H9 (cell line): ENCODE results near the gene ADAMTS13. TPM values are rescaled to one million over a fixed set of nuclear protein-coding genes. Genes with fewer than 3 reads are reported as not detected.

Experiments used
- DNase-seq: peaks from one replicate; pipeline ENCODE4 v3.0.0-alpha.2; 2017
- H2AFZ ChIP-seq: one replicate; pipeline ENCODE4 v1.6.1; 2013; ENCODE audit warnings: mild to moderate bottlenecking, low read length, control low read depth, moderate library complexity
- H2AK5ac ChIP-seq: 2 replicates; pipeline ENCODE4 v1.6.1; 2013; ENCODE audit warnings: low read length, control low read depth, mixed read lengths; ENCODE audit not compliant: insufficient read length
- H2BK120ac ChIP-seq: one replicate; pipeline ENCODE4 v1.6.1; 2013; ENCODE audit warnings: low read depth, mild to moderate bottlenecking, low read length, control low read depth, inconsistent platforms; ENCODE audit not compliant: poor library complexity, severe bottlenecking
- H2BK12ac ChIP-seq: 2 replicates; pipeline ENCODE4 v1.6.1; 2013; ENCODE audit warnings: low read length, control low read depth, mixed read lengths, low read depth; ENCODE audit not compliant: insufficient read length
- H2BK15ac ChIP-seq: 2 replicates; pipeline ENCODE4 v1.6.1; 2013; ENCODE audit warnings: low read depth, low read length, control low read depth
- H2BK20ac ChIP-seq: one replicate; pipeline ENCODE4 v1.6.1; 2013; ENCODE audit warnings: low read depth, mild to moderate bottlenecking, low read length, control low read depth, inconsistent platforms; ENCODE audit not compliant: poor library complexity, severe bottlenecking
- H2BK5ac ChIP-seq: 2 replicates; pipeline ENCODE4 v1.6.1; 2013; ENCODE audit warnings: low read length, control low read depth, mixed read lengths; ENCODE audit not compliant: insufficient read length
- H3K14ac ChIP-seq: 2 replicates; pipeline ENCODE4 v1.6.1; 2013; ENCODE audit warnings: low read length, control low read depth; ENCODE audit not compliant: insufficient read depth
- H3K18ac ChIP-seq: 2 replicates; pipeline ENCODE4 v1.6.1; 2013; ENCODE audit warnings: low read depth, mild to moderate bottlenecking, mixed read lengths, low read length, control low read depth; ENCODE audit not compliant: insufficient read length
- H3K23ac ChIP-seq: 2 replicates; pipeline ENCODE4 v1.6.1; 2013; ENCODE audit warnings: low read length, control low read depth, mixed read lengths, low read depth; ENCODE audit not compliant: insufficient read length
- H3K23me2 ChIP-seq: 2 replicates; pipeline ENCODE4 v1.6.1; 2013; ENCODE audit warnings: low read depth, mild to moderate bottlenecking, mixed read lengths, low read length, control low read depth; ENCODE audit not compliant: insufficient read length, poor library complexity, severe bottlenecking
- H3K27ac ChIP-seq: 2 replicates; pipeline ENCODE4 v1.5.1; 2013; ENCODE audit warnings: low read length, control low read depth, mixed read lengths, low read depth; ENCODE audit not compliant: insufficient read length
- H3K27me3 ChIP-seq: 2 replicates; pipeline ENCODE4 v1.6.1; 2013; ENCODE audit warnings: low read length, control low read depth, inconsistent platforms; ENCODE audit not compliant: insufficient read depth
- H3K4ac ChIP-seq: 2 replicates; pipeline ENCODE4 v1.6.1; 2013; ENCODE audit warnings: low read depth, mild to moderate bottlenecking, control low read depth, inconsistent platforms, low read length, moderate library complexity
- H3K4me1 ChIP-seq: 2 replicates; pipeline ENCODE4 v1.6.1; 2013; ENCODE audit warnings: low read length, control low read depth, inconsistent platforms; ENCODE audit not compliant: insufficient read depth
- H3K4me2 ChIP-seq: 2 replicates; pipeline ENCODE4 v1.6.1; 2013; ENCODE audit warnings: low read length, control low read depth, mixed read lengths; ENCODE audit not compliant: insufficient read length, insufficient read depth
- H3K56ac ChIP-seq: 2 replicates; pipeline ENCODE4 v1.6.1; 2013; ENCODE audit warnings: low read depth, mild to moderate bottlenecking, mixed read lengths, low read length, control low read depth; ENCODE audit not compliant: insufficient read length
- H3K79me1 ChIP-seq: 2 replicates; pipeline ENCODE4 v1.6.1; 2013; ENCODE audit warnings: low read depth, mild to moderate bottlenecking, moderate library complexity, low read length, control low read depth, inconsistent platforms; ENCODE audit not compliant: insufficient read depth, poor library complexity, severe bottlenecking
- H3K79me2 ChIP-seq: 2 replicates; pipeline ENCODE4 v1.6.1; 2013; ENCODE audit warnings: low read length, control low read depth, inconsistent platforms; ENCODE audit not compliant: insufficient read depth
- H3K9ac ChIP-seq: 2 replicates; pipeline ENCODE4 v1.6.1; 2013; ENCODE audit warnings: low read length, control low read depth, mixed read lengths; ENCODE audit not compliant: insufficient read length; ENCODE audit errors: extremely low read depth
- H3K9me3 ChIP-seq: one replicate; pipeline ENCODE4 v1.6.1; 2013; ENCODE audit warnings: low read depth, low read length, inconsistent platforms; ENCODE audit not compliant: control insufficient read depth
- H3T11ph ChIP-seq: one replicate; pipeline ENCODE4 v1.6.1; 2013; ENCODE audit warnings: mild to moderate bottlenecking, low read length, control low read depth, inconsistent platforms
- H4K20me1 ChIP-seq: one replicate; pipeline ENCODE4 v1.6.1; 2013; ENCODE audit not compliant: control insufficient read depth, insufficient read length, insufficient read depth
- H4K5ac ChIP-seq: 2 replicates; pipeline ENCODE4 v1.6.1; 2013; ENCODE audit warnings: low read depth, mild to moderate bottlenecking, mixed read lengths, low read length, control low read depth; ENCODE audit not compliant: insufficient read length
- H4K8ac ChIP-seq: replicated peaks from 2 replicates; pipeline ENCODE4 v1.6.1; 2013; ENCODE audit warnings: low read length, control low read depth, mixed read lengths, low read depth; ENCODE audit not compliant: insufficient read length
- H4K91ac ChIP-seq: 2 replicates; pipeline ENCODE4 v1.6.1; 2013; ENCODE audit warnings: low read depth, mild to moderate bottlenecking, moderate library complexity, mixed read lengths, low read length, control low read depth; ENCODE audit not compliant: insufficient read length
- H3K27ac Mint-ChIP-seq, 3 experiments: 2 replicates in 2 of 3; 3 replicates in 1 of 3; pipeline ENCODE4 v1.8.0; 2020 to 2021; ENCODE audit warnings: mixed read lengths in 3 of 3, mild to moderate bottlenecking in 1 of 3, moderate library complexity in 1 of 3
- H3K27me3 Mint-ChIP-seq: 2 replicates; pipeline ENCODE4 v1.8.0; 2021; ENCODE audit warnings: low read depth, mild to moderate bottlenecking, moderate library complexity, mixed read lengths
- H3K36me3 Mint-ChIP-seq, 3 experiments: 2 replicates in 2 of 3; 3 replicates in 1 of 3; pipeline ENCODE4 v1.8.0; 2020 to 2021; ENCODE audit warnings: low read depth in 3 of 3, mixed read lengths in 3 of 3; ENCODE audit not compliant: insufficient read depth in 1 of 3
- H3K4me1 Mint-ChIP-seq, 2 experiments: 2 replicates each; pipeline ENCODE4 v1.8.0; 2020; ENCODE audit warnings: mixed read lengths in 2 of 2
- H3K4me3 Mint-ChIP-seq, 2 experiments: 2 replicates in 1 of 2; 3 replicates in 1 of 2; pipeline ENCODE4 v1.8.0; 2020 to 2021; ENCODE audit warnings: mild to moderate bottlenecking in 2 of 2, mixed read lengths in 2 of 2, moderate library complexity in 1 of 2
- H3K9me3 Mint-ChIP-seq, 2 experiments: 2 replicates in 1 of 2; 3 replicates in 1 of 2; pipeline ENCODE4 v1.8.0; 2020; ENCODE audit warnings: mild to moderate bottlenecking in 2 of 2, mixed read lengths in 2 of 2, moderate library complexity in 1 of 2
- CTCF ChIP-seq: fragments of 200-600 bp; sonication (generic); conservative IDR thresholded peaks from 3 replicates; pipeline ENCODE4 v1.8.0; 2021; ENCODE audit warnings: antibody characterized with exemption, mild to moderate bottlenecking
- WGBS: extraction: QIAGEN DNeasy Blood & Tissue Kit; methylation state at CpG from one replicate; pipeline ENCODE4 v1.1.7; 2013; ENCODE audit warnings: missing lambda C conversion rate, low lambda C conversion rate, mixed read lengths; ENCODE audit not compliant: insufficient read length; ENCODE audit errors: extremely low coverage; 5-methylcytosine and 5-hydroxymethylcytosine counted together
- total RNA-seq: library from RNA; stranded (reverse); gene quantifications from 2 replicates; pipeline ENCODE4 v1.2.1, GENCODE V29; 2021

Gene ADAMTS13
- total RNA-seq, 1 experiment from 2014 or later, result 8.8 TPM

GRCh38 chr9:133505186-133505830 is 83.1 kb downstream of the ADAMTS13 start:
- no peak overlapping the region for H4K91ac ChIP-seq
- no peak overlapping the region for H3K4me3 Mint-ChIP-seq
- H4K5ac ChIP-seq, result no peak overlapping the region
- no peak overlapping the region for H3K23ac ChIP-seq
- no peak overlapping the region for H2AK5ac ChIP-seq
- H4K8ac ChIP-seq, result no peak overlapping the region
- no peak overlapping the region for H3K56ac ChIP-seq
- no peaks in the 10 kb centered on the region for H3K79me1 ChIP-seq
- H3K14ac ChIP-seq, result no peak overlapping the region
- DNase-seq, result no peak
- no CpG with 5 or more reads among the region's 13 CpGs for WGBS
- H3K18ac ChIP-seq, result no peak overlapping the region
- H4K20me1 ChIP-seq, result peaks cover 3% of the 10 kb centered on the region
- peaks cover 17 to 19% of the 10 kb centered on the region in 2 experiments for H3K9me3 Mint-ChIP-seq
- H3K4me1 ChIP-seq, result peaks cover 2% of the 10 kb centered on the region; the same call in 1 of the 2 replicates
- H3K36me3 Mint-ChIP-seq, result peaks cover 0 to 14% (median 4%) of the 10 kb centered on the region in 3 experiments; a peak in 5 of 7 replicates
- no peak overlapping the region for H2BK120ac ChIP-seq
- TF ChIP-seq CTCF, result no peak
- no peak overlapping the region; a peak in 1 of 7 replicates for H3K27ac Mint-ChIP-seq
- H3K23me2 ChIP-seq, result no peaks in the 10 kb centered on the region
- H3T11ph ChIP-seq, result no peak overlapping the region
- H3K9me3 ChIP-seq, result no peaks in the 10 kb centered on the region
- H3K27ac ChIP-seq, result no peak overlapping the region
- no peak overlapping the region for H2BK20ac ChIP-seq
- H3K4me1 Mint-ChIP-seq, result peaks cover 8 to 11% of the 10 kb centered on the region in 2 experiments
- no peaks in the 10 kb centered on the region for H3K27me3 ChIP-seq
- H2BK12ac ChIP-seq, result no peak overlapping the region
- H3K27me3 Mint-ChIP-seq, result peaks cover 23% of the 10 kb centered on the region
- no peak overlapping the region for H2BK5ac ChIP-seq
- no peak overlapping the region for H3K4me2 ChIP-seq
- no peak overlapping the region for H3K4ac ChIP-seq
- H3K79me2 ChIP-seq, result no peaks in the 10 kb centered on the region
- no peak overlapping the region for H2BK15ac ChIP-seq
- no peak overlapping the region for H2AFZ ChIP-seq
- no peak overlapping the region for H3K9ac ChIP-seq
